ENCODE data around the gene PLEKHH1.

PLEKHH1 gene

GRCh38 chr14:67630186-67630585 lies 97.1 kb downstream of the PLEKHH1 start:
- DNase-seq (ENCODE audit: low read depth in 2 of 2), result no peak

- DNase-seq (ENCODE audit: low read depth in 2 of 2), result no peak
Observed at GRCh38 chr14:67630938-67631337, 97.8 kb downstream of the PLEKHH1 start.

- no peak for DNase-seq (ENCODE audit: low read depth in 2 of 2)
Observed at GRCh38 chr14:67633451-67634147, 100.5 kb downstream of the PLEKHH1 start.

DNA sequence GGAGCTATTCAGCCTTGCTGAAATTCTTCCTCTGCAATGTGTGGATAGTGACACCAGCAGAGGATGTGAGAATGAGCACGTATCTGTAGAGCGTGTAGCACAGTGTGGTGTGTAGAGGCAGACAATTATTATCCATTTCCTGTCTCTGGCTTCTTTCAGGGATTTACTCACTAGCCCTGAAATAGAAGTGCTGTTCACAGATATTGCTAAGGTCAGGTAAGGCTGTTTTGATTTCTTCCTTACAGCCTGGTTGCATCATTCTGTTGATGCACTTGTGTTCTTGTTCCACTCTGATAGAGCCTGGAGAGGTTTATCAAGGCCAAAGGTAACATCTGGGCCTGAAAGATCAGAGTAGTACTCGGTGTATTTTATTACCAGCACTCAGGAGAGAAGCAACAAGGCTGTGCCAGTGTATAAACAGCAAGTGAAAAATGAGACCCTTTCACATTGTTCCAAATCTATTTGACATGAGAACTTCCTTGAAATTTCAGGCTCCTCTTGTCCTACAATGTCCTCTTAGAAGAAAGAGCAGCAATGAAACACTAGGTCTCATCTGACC lies 103.3 kb downstream of the PLEKHH1 start:
- DNase-seq (ENCODE audit: low read depth in 2 of 2), result no peak

- DNase-seq (ENCODE audit: low read depth in 2 of 2), result no peak
Observed at GRCh38 chr14:67638642-67639041, 105.6 kb downstream of the PLEKHH1 start.
